Hepatocyte (in vitro differentiated cells): ENCODE measurements around the gene ROBO1.

Source experiments
- CTCF ChIP-seq: fragments of 200-600 bp; sonication (generic); IDR thresholded peaks from 2 replicates; pipeline ENCODE4 v1.5.1; 2016; ENCODE audit warnings: antibody characterized with exemption, mild to moderate bottlenecking; ENCODE audit not compliant: poor library complexity
- EZH2 ChIP-seq: fragments of 200-600 bp; sonication (generic); IDR thresholded peaks from 2 replicates; pipeline ENCODE4 v1.6.1; 2016; ENCODE audit warnings: antibody characterized with exemption, mild to moderate bottlenecking, borderline replicate concordance
- EZH2phosphoT487 ChIP-seq: fragments of 200-600 bp; sonication (generic); IDR thresholded peaks from one replicate; pipeline ENCODE4 v1.6.1; 2018; ENCODE audit warnings: antibody characterized with exemption, mild to moderate bottlenecking, low read depth, moderate library complexity; ENCODE audit not compliant: unreplicated experiment, severe bottlenecking

DNA sequence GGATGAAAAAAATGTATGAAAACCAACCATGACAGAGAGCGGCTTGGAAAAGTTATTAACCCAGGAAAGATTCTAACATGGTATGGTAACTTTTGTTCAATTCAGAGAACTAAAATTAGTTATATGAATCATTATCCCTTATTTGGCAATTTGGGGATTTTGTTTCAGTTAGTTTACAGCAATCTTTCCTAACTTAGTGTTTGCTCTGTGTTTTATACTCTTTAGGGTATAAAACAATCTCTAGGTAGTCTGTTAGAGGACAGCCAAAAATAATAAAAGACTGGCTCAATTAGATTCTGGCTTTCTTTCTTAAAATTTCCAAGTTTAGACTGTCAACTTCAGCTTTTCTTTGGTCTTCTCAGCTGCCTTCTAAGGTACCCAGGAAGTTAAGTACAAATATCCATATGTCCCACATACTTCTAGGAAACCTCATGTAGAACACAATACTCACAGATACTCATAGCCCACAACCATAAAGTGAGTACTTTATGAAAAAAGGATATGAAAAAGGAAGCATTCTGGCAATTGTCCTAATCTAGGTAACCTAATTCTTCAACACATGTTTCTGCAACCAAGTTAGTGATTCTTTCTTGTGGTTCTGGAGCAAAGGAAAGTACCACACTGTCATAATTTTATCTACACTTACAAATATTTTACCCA lies 849.3 kb downstream of the ROBO1 start:
- no peak for TF ChIP-seq CTCF
- no peak for TF ChIP-seq EZH2
- no peak for TF ChIP-seq EZH2phosphoT487
